Loucy (cell line): ENCODE measurements around the gene FES.

Experiments used
- EZH2phosphoT487 ChIP-seq: fragments of 200-600 bp; IDR thresholded peaks from 2 replicates; pipeline ENCODE4 v1.6.1; 2018; ENCODE audit warnings: antibody characterized with exemption, mild to moderate bottlenecking, moderate library complexity, borderline replicate concordance
- TF ChIP-seq, protein P1 (sequence below): fragments of 200-600 bp; sonication (generic); conservative IDR thresholded peaks from 2 replicates; pipeline ENCODE4 v1.5.1; 2014; ENCODE audit warnings: mild to moderate bottlenecking, antibody characterized with exemption, low read length

GRCh38 chr15:90931575-90931827 lies 47.2 kb downstream of the FES start:
- TF ChIP-seq, protein P1, sequence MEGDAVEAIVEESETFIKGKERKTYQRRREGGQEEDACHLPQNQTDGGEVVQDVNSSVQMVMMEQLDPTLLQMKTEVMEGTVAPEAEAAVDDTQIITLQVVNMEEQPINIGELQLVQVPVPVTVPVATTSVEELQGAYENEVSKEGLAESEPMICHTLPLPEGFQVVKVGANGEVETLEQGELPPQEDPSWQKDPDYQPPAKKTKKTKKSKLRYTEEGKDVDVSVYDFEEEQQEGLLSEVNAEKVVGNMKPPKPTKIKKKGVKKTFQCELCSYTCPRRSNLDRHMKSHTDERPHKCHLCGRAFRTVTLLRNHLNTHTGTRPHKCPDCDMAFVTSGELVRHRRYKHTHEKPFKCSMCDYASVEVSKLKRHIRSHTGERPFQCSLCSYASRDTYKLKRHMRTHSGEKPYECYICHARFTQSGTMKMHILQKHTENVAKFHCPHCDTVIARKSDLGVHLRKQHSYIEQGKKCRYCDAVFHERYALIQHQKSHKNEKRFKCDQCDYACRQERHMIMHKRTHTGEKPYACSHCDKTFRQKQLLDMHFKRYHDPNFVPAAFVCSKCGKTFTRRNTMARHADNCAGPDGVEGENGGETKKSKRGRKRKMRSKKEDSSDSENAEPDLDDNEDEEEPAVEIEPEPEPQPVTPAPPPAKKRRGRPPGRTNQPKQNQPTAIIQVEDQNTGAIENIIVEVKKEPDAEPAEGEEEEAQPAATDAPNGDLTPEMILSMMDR, result no peak
- TF ChIP-seq EZH2phosphoT487, result no peak
